GM18858 (cell line): ENCODE measurements around the gene HPCAL4.
A peak's percentile ranks its signal among the peaks of the same experiment; 100 is the strongest.

ENCODE experiments used
- ATAC-seq: cut with Tn5 transposase; IDR thresholded peaks from one replicate; pipeline ENCODE4 v1.9.1; 2021; ENCODE audit not compliant: unreplicated experiment

The HPCAL4 gene

DNA sequence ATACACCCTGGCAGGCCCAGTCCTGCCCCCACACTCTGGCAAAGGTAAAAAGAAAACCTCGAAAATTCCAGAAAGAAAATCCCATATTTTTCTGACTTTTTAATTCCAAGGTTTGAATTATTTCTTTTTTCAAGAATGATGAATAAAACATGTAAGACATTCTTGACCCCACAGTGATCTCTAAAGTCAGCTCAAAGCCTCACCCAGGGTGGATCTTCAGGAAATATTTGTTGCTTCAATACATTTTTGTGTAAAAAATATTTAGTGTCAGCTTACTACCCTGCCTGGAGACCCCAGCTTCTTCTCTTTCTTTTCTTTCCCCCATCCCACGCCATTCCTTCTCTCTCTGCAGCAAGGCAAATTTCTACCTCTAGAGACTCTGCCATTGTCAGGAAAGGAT is 12.3 kb downstream of the HPCAL4 start:
- no peak for ATAC-seq

DNA sequence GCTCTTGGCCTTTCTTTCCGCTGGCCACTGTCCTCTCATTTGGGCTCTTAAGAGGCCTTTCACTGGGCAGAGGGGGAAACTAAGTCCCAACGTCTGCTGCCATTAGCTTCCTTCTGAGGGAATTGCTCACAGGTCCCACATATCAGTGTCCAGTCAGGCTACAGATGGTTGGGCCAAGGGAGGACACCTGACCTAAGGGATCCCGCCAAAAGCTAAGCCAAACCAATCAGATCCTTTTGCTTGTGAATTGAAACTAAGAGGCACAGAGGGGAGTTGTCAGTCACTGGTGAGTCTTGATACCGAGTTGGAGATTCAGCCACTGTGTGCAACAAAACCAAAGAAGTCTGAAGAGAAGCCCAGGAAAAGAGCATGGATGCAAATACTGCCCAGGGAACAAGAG is 13.6 kb downstream of the HPCAL4 start:
- no peak for ATAC-seq

DNA sequence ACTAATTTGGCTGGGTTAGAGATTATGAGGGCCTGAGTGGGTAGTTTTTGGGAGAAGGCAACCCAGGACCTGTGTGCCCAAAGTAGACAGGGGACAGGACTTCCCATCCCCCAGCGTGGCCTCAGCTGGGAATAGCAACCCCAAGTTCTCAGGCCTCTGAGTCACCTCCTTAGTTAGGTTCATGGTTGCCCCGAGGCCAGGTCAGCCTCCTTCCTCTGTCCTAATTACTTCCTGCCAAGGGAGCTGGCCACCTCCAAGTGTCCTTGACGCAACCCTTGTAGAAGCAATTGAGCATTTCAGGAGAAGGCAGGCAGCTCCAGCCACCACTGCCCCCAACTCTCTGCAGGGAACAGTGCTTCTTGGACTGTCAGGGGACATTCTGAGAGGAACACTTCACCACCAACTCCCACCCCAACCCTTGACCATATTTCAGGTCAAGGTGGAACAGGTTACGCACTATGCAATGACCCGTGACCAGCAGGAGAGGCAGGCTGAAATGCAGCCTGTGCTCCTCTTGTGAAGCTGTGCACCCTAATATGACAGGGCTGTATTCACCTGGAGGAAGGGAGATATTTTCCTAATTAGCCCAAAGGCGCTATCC is 14.2 kb downstream of the HPCAL4 start:
- ATAC-seq: no peak

GRCh38 chr1:39675220-39675619 is 16.0 kb downstream of the HPCAL4 start:
- ATAC-seq: no peak

GRCh38 chr1:39673215-39673614 is 18.0 kb downstream of the HPCAL4 start:
- ATAC-seq: no peak

GRCh38 chr1:39672551-39672947 is 18.7 kb downstream of the HPCAL4 start:
- no peak for ATAC-seq

DNA sequence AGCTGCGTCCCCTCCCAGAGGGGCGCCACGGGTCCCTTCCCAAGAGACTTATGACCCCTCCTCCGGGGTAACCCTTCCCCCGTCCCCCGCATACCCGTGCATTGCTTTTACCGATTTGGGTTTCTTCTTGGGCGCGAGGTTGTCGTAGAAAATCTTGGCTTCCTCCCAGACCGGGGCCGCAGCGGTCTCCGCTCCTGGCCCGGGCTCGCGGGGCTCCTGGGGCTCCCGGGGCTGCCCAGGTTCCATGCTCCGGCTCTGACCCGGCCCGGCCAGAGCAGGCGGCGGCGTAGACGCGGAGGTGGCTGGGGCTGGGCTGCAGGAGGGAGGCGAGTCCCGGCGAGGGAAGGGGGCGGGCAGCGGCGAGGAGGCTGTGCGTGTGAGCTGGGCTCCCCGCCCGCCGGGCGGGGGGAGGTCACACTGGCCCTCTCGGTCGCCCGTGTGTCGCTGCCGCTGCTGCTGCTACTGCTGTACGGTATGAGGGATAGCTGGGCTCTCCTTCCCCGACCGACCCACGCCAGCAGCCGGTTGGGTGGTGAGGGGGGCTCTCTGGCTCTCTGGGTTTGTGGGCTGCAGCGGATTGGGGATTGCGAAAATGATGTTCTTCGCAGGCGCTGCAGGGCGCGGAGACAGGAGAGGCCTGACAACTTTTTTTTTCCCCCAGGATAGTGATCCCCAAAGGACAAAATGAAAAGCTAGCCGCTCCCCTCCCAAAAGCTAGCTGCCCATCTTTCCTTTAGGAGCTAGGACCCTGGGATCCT is 19.3 kb downstream of the HPCAL4 start, which contains the start of gene NT5C1A:
Gene NT5C1A, minus strand, starts transcription at position 315 of the 758 bp plus-strand sequence. Its CDS starts 69 bp downstream, at position 246.
- ATAC-seq: no peak

DNA sequence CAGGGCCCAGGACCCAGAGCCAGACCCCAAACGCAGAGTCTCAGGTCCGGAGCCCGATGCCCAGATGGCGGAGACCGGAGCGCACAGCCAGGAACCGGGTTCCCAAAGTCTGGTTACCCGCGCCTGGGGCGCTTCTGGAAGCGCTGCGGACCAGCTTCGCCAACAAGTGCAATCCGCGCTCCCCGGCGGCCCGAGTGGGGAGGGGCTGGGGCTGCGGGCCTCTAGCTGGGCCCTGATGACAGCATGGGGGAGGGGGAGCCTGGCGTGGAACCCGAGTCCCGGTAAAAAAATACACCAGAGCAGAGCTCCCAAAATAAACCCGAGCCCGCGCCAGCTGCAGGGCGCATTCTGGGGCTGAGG is 19.8 kb downstream of the HPCAL4 start:
- no peak for ATAC-seq

DNA sequence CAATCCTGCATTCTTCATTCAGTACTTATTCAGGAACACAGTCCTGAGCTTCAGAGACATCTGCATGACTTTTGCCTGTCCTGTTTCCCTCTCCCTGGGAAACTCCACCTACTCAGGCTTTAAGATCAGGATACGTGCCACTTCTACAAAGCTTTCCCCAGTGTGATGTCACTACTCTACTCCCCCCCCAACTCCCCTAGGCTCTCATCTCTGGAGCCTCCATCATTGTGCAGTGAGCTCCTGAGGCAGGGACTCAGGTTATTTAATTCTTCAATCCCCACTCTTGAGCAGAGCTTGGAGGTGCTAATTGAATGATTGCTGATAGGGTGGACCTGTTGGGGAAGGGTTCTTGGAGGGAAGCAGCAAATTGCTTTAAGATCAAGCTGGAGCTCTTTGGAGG is 20.5 kb downstream of the HPCAL4 start:
- no peak for ATAC-seq

DNA sequence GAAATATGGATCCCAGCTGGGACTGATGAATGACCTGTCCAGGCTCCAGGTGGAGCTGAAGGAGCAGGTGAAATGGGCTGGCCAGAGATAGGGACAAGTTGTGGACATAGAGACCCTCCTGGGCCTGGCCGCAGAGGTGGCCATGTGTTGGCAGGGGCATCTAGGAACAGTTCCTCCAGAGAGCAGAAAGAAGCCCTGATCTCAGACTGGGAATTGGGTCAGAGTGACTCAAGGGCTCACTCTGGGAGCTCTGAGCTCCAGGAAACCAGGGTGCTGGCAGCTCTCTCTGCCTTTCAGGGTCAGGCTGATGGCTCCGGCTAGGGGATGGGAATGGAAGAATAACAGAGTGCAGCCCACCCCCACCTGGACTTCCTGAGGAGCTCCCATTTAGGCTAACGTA is 22.3 kb downstream of the HPCAL4 start:
- no peak for ATAC-seq

DNA sequence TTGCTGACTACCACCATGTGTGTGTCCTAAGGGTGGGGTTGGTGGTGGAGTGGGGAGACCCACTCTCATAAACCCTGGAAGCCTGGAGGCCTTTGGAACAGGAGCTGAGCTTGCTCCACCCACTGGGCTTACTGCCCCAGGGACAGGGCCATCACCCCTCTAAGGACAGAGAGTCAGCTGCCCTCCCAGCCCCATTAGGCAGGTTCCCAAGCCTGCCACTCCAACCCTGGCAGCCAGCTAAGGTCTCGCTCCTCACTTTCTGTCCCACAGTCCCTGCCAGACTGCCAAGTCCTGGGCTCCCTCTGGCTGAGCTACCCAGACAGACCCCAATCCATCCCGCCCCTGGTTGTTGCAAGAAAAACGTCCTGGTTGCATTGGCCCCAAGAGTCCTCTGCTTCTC is 23.1 kb downstream of the HPCAL4 start:
- ATAC-seq: no peak

GRCh38 chr1:39666772-39667171 is 24.5 kb downstream of the HPCAL4 start:
- ATAC-seq: peak; percentile 76

DNA sequence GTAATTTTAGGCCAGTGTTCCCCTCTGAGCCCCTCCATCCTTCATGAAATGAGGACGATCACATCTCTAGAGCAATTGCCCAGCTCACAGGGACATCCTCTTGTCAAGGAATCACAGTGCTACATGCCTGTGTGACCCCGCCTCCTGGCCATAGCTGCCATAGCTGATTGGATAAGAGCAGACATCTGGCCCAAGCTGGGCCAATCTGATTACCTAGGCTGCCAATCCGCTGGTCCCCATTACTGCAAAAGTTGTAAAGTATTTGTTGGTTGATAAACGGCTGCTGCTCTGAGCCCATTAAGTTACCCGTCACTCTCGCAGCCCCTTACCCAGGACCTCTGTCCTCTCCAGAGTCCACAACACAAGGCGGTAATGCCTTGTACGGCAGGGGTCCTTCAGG is 27.7 kb downstream of the HPCAL4 start:
- no peak for ATAC-seq

- ATAC-seq: no peak
Observed at GRCh38 chr1:39662861-39663260, 28.4 kb downstream of the HPCAL4 start.

DNA sequence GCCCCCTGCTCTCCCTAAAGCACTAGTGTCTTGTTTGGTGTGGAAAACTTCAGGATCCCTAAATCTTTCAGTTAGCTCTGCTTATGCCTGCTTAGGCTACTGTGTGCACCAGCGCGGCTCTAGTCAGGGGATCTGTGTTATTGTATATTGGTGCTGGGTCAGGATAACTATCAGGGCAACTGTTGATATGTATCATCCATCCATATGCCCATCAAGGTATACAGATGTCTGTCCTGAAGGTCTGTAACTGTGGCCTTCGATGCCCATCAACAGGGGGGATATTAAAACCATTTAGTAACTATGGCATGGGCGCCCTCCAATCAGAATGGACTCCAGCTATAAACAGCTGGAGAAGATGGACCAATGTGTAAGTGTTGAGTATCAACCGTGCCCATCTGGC is 31.7 kb downstream of the HPCAL4 start:
- ATAC-seq: no peak

- no peak for ATAC-seq
Observed at GRCh38 chr1:39659110-39659509, 32.1 kb downstream of the HPCAL4 start.

DNA sequence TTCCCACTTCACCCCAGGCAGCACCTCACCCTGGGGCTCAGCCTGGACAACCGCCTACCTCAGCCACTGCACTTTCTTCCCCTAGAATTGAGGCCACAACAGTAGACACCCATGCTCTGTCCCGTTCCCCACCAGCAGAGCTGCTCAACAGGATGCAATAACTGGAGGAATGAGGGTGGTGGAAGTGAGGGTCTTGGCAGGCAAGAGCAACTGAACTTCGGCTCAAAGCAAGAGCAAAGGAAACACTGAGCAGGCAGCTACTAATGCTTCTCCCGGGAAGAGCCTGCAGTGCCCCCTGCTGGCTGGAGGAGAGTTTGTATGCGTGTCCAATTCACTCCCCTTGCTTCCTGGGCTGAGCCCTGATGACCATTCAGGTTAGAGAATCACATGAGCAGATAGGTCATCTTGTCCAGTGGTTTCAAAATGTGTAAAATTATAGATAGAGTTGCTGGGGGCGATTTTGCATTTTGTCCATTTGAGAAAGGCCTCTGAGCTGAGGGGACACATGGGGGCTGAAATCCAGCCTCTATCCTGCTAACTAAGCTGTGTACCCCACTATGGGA is 33.2 kb downstream of the HPCAL4 start:
- ATAC-seq: no peak

- no peak for ATAC-seq
Observed at GRCh38 chr1:39657402-39657801, 33.8 kb downstream of the HPCAL4 start.

DNA sequence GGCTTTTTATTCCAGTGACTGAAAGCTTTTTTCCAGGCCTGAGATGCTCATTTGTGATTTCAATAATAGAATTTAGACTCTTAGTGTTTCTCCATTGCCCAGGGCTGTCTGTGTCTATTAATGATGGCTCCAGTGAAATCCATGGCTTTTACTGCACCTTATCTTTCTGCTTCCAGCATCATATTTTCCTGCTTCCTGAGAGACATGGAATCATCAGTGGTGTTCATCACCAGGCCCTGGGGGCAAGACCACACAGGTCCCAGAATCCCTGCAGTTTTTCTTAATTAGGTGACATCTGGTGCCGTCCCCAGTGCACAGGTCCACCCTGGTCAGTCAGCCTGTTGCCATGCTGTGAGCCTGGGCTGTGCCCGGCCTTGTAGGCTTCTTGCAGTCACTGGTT is 34.8 kb downstream of the HPCAL4 start:
- no peak for ATAC-seq

- no peak for ATAC-seq
Observed at GRCh38 chr1:39655578-39656268, 35.5 kb downstream of the HPCAL4 start.

DNA sequence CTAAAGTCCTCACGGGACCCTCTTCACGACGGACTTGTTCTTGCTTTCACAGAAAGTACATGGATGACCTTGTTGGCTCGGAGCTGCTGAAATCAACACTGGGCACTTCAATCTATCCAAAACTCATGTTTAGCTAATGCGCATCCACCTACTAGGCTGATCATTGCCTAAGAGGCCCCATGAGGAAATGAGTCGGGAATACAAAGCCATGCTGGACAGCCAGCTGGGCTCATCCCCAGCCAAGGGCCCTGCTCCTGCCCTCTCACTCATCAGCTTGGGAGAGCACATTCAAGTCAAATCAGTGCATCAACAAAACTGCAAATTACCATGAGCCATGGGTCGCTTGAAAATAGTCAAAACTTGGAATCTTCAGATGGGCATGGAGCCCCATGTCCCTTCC is 36.9 kb downstream of the HPCAL4 start:
- no peak for ATAC-seq

DNA sequence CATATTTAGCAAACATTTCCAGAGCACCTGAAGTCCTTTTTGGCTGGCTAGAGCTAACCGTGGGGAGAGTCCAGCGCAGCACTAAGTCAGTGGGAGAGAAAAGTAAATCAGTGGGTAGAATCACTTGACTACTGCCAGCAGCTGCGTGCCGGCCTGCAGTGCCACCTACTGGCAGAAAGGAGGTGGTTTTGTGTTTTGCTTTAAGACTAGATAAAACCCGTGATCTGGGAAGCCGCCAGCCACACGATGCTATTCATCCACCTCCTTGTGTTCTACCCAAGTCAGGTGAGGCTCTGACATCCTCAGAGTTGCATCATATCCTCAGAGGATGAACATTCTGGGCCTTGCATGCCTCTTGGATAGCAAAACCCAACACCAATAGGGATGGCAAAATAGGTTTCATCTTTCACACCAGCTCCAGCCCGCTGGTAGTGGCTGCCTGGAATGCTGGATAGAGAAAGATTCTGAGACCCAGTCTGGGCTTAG is 37.6 kb downstream of the HPCAL4 start:
- no peak for ATAC-seq
